Esophagus squamous epithelium (tissue), 4 donors: ENCODE results near the gene CDH8.

ENCODE experiments used
- POLR2A ChIP-seq, 4 donors: fragments of 450-650 bp; IDR thresholded peaks; one replicate each; pipeline ENCODE4 v1.6.1; 2017; ENCODE audit warnings: antibody characterized with exemption in 4 of 4, mild to moderate bottlenecking in 4 of 4, moderate library complexity in 3 of 4
- TF ChIP-seq, protein P1 (sequence below), 6 experiments: fragments of 450-650 bp in 4 of 6; fragments of 200-600 bp in 2 of 6; sonication (generic) in 2 of 6; IDR thresholded peaks; one replicate each; pipeline ENCODE4 v1.5.1; 2016 to 2019; ENCODE audit warnings: antibody characterized with exemption in 6 of 6, mild to moderate bottlenecking in 4 of 6, moderate library complexity in 4 of 6

DNA sequence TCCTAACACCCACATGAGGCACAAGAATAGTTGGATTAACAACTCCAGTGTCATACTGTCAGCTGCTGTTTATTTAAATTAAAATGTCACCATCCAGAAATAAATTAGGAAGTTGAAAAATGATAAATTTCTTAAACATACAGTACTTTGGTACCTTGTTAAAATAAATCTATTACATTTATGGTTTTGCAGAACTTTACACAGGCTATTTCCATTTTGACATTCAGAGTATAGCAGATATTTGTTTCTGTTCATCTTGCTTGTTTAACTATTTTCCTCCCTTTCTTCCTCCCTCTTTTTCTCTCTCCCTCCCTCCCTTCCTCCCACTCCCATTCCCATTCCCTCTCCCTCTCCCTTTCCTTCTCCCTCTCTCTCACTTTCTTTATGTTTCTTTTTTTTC, 310.1 kb downstream of the CDH8 start:
- TF ChIP-seq, protein P1, sequence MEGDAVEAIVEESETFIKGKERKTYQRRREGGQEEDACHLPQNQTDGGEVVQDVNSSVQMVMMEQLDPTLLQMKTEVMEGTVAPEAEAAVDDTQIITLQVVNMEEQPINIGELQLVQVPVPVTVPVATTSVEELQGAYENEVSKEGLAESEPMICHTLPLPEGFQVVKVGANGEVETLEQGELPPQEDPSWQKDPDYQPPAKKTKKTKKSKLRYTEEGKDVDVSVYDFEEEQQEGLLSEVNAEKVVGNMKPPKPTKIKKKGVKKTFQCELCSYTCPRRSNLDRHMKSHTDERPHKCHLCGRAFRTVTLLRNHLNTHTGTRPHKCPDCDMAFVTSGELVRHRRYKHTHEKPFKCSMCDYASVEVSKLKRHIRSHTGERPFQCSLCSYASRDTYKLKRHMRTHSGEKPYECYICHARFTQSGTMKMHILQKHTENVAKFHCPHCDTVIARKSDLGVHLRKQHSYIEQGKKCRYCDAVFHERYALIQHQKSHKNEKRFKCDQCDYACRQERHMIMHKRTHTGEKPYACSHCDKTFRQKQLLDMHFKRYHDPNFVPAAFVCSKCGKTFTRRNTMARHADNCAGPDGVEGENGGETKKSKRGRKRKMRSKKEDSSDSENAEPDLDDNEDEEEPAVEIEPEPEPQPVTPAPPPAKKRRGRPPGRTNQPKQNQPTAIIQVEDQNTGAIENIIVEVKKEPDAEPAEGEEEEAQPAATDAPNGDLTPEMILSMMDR (IDR thresholded peaks at IDR 0.05), result no peak
- TF ChIP-seq POLR2A (IDR thresholded peaks at IDR 0.05), result no peak
